ENCODE data around the gene MCOLN2.

Gene MCOLN2

DNA sequence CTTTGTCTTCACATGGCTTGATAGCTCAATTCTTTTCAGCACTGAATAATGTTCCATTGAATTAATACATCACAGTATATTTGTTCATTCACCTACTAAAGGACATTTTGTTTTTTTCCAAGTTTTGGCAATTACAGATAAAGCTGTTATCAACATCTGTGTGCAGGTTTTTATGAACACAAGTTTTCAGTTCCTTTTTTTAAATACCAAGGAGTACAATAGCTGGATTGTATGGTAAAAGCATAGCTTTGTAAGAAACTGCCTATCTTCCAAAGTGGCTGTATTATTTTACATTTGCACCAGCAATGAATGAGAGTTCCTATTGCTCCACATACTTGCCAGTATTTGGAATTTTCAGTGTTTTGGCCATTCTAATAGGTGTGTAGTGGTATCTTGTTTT is 4.8 kb upstream of the MCOLN2 start:
- no peaks in the 10 kb centered on the region for H3K27me3 ChIP-seq (ENCODE audit: insufficient read depth, low read length)
- TF ChIP-seq, protein P1, sequence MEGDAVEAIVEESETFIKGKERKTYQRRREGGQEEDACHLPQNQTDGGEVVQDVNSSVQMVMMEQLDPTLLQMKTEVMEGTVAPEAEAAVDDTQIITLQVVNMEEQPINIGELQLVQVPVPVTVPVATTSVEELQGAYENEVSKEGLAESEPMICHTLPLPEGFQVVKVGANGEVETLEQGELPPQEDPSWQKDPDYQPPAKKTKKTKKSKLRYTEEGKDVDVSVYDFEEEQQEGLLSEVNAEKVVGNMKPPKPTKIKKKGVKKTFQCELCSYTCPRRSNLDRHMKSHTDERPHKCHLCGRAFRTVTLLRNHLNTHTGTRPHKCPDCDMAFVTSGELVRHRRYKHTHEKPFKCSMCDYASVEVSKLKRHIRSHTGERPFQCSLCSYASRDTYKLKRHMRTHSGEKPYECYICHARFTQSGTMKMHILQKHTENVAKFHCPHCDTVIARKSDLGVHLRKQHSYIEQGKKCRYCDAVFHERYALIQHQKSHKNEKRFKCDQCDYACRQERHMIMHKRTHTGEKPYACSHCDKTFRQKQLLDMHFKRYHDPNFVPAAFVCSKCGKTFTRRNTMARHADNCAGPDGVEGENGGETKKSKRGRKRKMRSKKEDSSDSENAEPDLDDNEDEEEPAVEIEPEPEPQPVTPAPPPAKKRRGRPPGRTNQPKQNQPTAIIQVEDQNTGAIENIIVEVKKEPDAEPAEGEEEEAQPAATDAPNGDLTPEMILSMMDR (IDR thresholded peaks at IDR 0.05; ENCODE audit: low read length), result no peak
- no peak for TF ChIP-seq EZH2 (IDR thresholded peaks at IDR 0.05; ENCODE audit: borderline replicate concordance, low read length)
- H3K9me3 ChIP-seq (ENCODE audit: low read length), result no peaks in the 10 kb centered on the region

DNA sequence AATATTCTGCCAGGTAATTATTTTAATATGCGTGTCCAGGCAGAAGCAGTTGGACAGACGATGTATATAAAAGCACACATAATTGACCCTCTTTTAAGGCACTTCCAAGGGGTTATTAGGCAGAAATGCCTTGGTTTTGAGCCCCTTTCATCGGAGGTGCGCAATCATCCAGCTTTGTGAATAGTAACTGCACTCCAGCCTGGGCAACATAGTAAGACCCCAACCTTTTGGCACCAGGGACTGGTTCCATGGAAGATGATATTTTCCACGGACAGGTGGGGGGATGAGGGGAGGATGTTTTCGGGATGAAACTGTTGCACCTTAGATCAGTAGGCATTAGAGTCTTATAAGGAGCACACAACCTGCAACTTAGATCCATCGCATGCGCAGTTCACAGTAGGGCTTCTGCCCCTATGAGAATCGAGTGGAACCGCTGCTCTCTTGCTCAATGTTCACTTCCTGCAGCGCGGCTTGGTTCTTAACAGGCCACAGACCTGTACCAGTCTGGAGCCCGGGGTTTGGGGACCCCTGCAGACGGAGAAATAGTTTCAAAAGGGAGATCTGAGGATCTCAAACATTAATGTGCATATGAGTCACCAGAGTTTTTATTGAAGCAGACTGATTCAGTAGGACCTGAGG is 1.8 kb upstream of the MCOLN2 start:
- Histone ChIP-seq H3K4me1 (ENCODE audit: insufficient read depth, low read length, severe bottlenecking) (peaks cover 46% of the 10 kb centered on the region), H4K20me1 (ENCODE audit: insufficient read depth, low read length) (no peaks in the 10 kb centered on the region), H3K36me3 (ENCODE audit: insufficient read depth, low read length) (peaks cover 7% of the 10 kb centered on the region; the same call in 1 of the 2 replicates), H3K4me2 (ENCODE audit: low read length) (peak overlapping the region; percentile 81), H3K27me3 (ENCODE audit: insufficient read depth, low read length) (no peaks in the 10 kb centered on the region), H3K9me2 (ENCODE audit: low read depth, low read length) (no peaks in the 10 kb centered on the region), H3K4me3 (ENCODE audit: low read depth, low read length, poor library complexity, severe bottlenecking) (peak overlapping the region; percentile 93), H3K9ac (ENCODE audit: low read length) (peak overlapping the region; percentile 96; the same call in 1 of the 2 replicates), H3K79me2 (ENCODE audit: insufficient read depth, low read length) (peaks cover 16% of the 10 kb centered on the region), H2AFZ (ENCODE audit: low read length) (no peak overlapping the region), H3K9me3 (ENCODE audit: low read length) (no peaks in the 10 kb centered on the region), H3K27ac (ENCODE audit: low read depth, low read length, poor library complexity, severe bottlenecking) (peak overlapping the region; percentile 50), H3F3A (ENCODE audit: insufficient read depth, low read length) (no peaks in the 10 kb centered on the region; the same call in 1 of the 2 replicates)
- no peak for TF ChIP-seq EZH2 (IDR thresholded peaks at IDR 0.05; ENCODE audit: borderline replicate concordance, low read length)
- TF ChIP-seq, protein P1 (IDR thresholded peaks at IDR 0.05; ENCODE audit: low read length), result 0 out of 2 replicates have a peak, but pooled peaks have one; percentile 5

More for the DNA sequence above, 4.8 kb upstream of the MCOLN2 start:
- Histone ChIP-seq H3K9me2 (ENCODE audit: low read depth, low read length) (no peaks in the 10 kb centered on the region), H3K27ac (ENCODE audit: low read depth, low read length, poor library complexity, severe bottlenecking) (no peak overlapping the region), H3K4me3 (ENCODE audit: low read depth, low read length, poor library complexity, severe bottlenecking) (no peak overlapping the region), H3K36me3 (ENCODE audit: insufficient read depth, low read length) (no peaks in the 10 kb centered on the region), H4K20me1 (ENCODE audit: insufficient read depth, low read length) (no peaks in the 10 kb centered on the region), H2AFZ (ENCODE audit: low read length) (no peak overlapping the region), H3K4me2 (ENCODE audit: low read length) (no peak overlapping the region), H3K4me1 (ENCODE audit: insufficient read depth, low read length, severe bottlenecking) (peaks cover 29% of the 10 kb centered on the region), H3F3A (ENCODE audit: insufficient read depth, low read length) (no peaks in the 10 kb centered on the region), H3K79me2 (ENCODE audit: insufficient read depth, low read length) (no peaks in the 10 kb centered on the region), H3K9ac (ENCODE audit: low read length) (no peak overlapping the region)

DNA sequence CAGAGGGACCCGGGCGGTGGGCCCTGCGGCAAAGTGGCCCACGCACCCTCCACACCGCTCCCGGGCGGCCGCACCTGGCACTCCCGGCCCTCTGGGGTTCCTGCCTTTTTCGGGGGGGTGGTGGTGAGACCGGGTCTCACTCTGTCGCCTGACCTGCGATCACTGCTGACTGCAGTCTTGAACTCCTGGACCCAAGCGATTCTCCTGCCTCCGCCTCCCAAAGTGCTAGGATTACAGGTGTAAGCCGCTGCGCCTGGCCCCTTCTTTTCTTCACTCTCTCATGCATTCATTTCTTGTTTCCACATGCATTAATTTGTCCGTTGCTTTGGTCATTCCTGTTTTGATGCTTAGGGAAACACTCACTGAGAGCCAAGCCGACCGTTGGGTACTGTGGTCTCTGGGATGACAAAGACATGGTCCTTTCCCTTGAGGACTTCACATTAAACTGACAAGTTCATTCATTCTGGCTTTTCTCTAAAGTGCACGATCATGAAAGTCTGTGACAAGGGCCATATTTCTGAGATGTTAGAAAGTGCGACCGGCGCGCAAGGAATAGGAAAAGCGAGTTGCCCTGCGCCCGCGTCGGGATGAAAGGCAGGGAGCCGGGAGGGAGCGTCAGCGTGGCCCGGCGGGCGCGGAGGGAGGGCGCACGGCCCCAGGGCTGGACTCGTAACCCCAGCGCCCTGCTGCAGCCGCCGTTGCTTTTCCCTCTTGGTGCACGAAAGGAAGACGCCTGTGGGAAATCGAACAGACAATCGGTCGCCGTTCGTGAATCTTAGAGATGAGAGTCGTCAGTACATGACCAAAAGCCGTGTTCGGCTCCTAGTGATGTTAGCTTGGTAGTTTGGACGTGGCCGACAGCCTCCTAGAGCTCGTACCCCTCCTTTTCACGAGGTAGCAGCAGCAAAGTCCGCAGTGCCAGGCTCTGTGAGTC is 1.0 kb upstream of the MCOLN2 start:
- no peaks in the 10 kb centered on the region for H4K20me1 ChIP-seq (ENCODE audit: insufficient read depth, low read length)
- peaks cover 22% of the 10 kb centered on the region for H3K79me2 ChIP-seq (ENCODE audit: insufficient read depth, low read length)
- H3K36me3 ChIP-seq (ENCODE audit: insufficient read depth, low read length), result peaks cover 12% of the 10 kb centered on the region; the same call in 1 of the 2 replicates
- H3K4me1 ChIP-seq (ENCODE audit: insufficient read depth, low read length, severe bottlenecking), result peaks cover 51% of the 10 kb centered on the region
- H3K4me2 ChIP-seq (ENCODE audit: low read length), result peak overlapping the region; percentile 81
- peak overlapping the region; percentile 50 for H3K27ac ChIP-seq (ENCODE audit: low read depth, low read length, poor library complexity, severe bottlenecking)
- no peak overlapping the region for H2AFZ ChIP-seq (ENCODE audit: low read length)
- no peaks in the 10 kb centered on the region for H3K9me3 ChIP-seq (ENCODE audit: low read length)
- H3K9me2 ChIP-seq (ENCODE audit: low read depth, low read length), result no peaks in the 10 kb centered on the region
- peak overlapping the region; percentile 93 for H3K4me3 ChIP-seq (ENCODE audit: low read depth, low read length, poor library complexity, severe bottlenecking)
- no peaks in the 10 kb centered on the region for H3K27me3 ChIP-seq (ENCODE audit: insufficient read depth, low read length)
- H3K9ac ChIP-seq (ENCODE audit: low read length), result peak overlapping the region; percentile 96
- H3F3A ChIP-seq (ENCODE audit: insufficient read depth, low read length), result no peaks in the 10 kb centered on the region; the same call in 1 of the 2 replicates
- TF ChIP-seq, protein P1 (IDR thresholded peaks at IDR 0.05; ENCODE audit: low read length), result no peak
- TF ChIP-seq EZH2 (IDR thresholded peaks at IDR 0.05; ENCODE audit: borderline replicate concordance, low read length), result no peak
